A673 (cell line): Measurements from ENCODE around the gene PHIP. TPM values are rescaled to one million over a fixed set of nuclear protein-coding genes. Genes with fewer than 3 reads are reported as not detected.

ENCODE experiments used
- BruUV-seq: library from RNA; stranded (reverse); fragments of 400-500 nt; replicated peaks from 2 replicates; lab custom pipeline; 2021; lab: Mats Ljungman, UMichigan
- CTCF ChIA-PET: fragments of 300-600 bp; sonication (Branson Sonifier 250); formaldehyde crosslinking; loops from one replicate; lab custom pipeline; 2022; ENCODE audit warnings: antibody characterized with exemption; lab: Charles Lee
- POLR2A ChIA-PET: fragments of 300-600 bp; sonication (Branson Sonifier 250); formaldehyde crosslinking; loops from one replicate; lab custom pipeline; 2022; ENCODE audit warnings: antibody characterized with exemption; ENCODE audit not compliant: low non-redundant PET; lab: Charles Lee
- DNase-seq: peaks from one replicate; pipeline ENCODE4 v3.0.0-alpha.2; 2015; ENCODE audit warnings: low spot score
- H3K27ac ChIP-seq: fragments of 200-600 bp; sonication (generic); 2 replicates; pipeline ENCODE4 v1.5.1; 2016; ENCODE audit warnings: mixed run types, low read depth, mild to moderate bottlenecking, mixed read lengths, antibody characterized with exemption, low read length; ENCODE audit not compliant: poor library complexity, severe bottlenecking
- H3K27me3 ChIP-seq: fragments of 200-600 bp; sonication (generic); replicated peaks from 2 replicates; pipeline ENCODE4 v1.6.1; 2017; ENCODE audit warnings: mixed run types, low read depth, mild to moderate bottlenecking, mixed read lengths, antibody characterized with exemption, low read length; ENCODE audit not compliant: insufficient read depth, poor library complexity
- H3K36me3 ChIP-seq: fragments of 200-600 bp; sonication (generic); 2 replicates; pipeline ENCODE4 v1.6.1; 2016; ENCODE audit warnings: mixed run types, mild to moderate bottlenecking, mixed read lengths, antibody characterized with exemption, low read length; ENCODE audit not compliant: insufficient read depth, poor library complexity, severe bottlenecking
- H3K4me1 ChIP-seq: fragments of 200-600 bp; sonication (generic); 2 replicates; pipeline ENCODE4 v1.6.1; 2017; ENCODE audit warnings: mixed run types, mild to moderate bottlenecking, mixed read lengths, antibody characterized with exemption, low read length; ENCODE audit not compliant: insufficient read depth, poor library complexity, severe bottlenecking
- H3K4me3 ChIP-seq: fragments of 200-600 bp; sonication (generic); 2 replicates; pipeline ENCODE4 v1.5.1; 2016; ENCODE audit warnings: low read depth, mixed run types, mild to moderate bottlenecking, mixed read lengths, low read length; ENCODE audit not compliant: poor library complexity, severe bottlenecking
- H3K9me3 ChIP-seq: fragments of 200-600 bp; sonication (generic); 2 replicates; pipeline ENCODE4 v1.6.1; 2016; ENCODE audit warnings: mixed run types, low read depth, mild to moderate bottlenecking, mixed read lengths, antibody characterized with exemption, low read length; ENCODE audit not compliant: poor library complexity, severe bottlenecking
- EZH2 ChIP-seq: fragments of 200-600 bp; sonication (generic); IDR thresholded peaks from 2 replicates; pipeline ENCODE4 v1.6.1; 2017; ENCODE audit warnings: borderline replicate concordance, low read depth, mild to moderate bottlenecking, mixed read lengths, antibody characterized with exemption, low read length; ENCODE audit not compliant: poor library complexity, severe bottlenecking
- intact Hi-C: fragments of 100-400 bp; cut with micrococcal nuclease; formaldehyde crosslinking; loops from one replicate; pipeline ENCODE4 v1.10.0; 2022; ENCODE audit not compliant: unreplicated experiment
- total RNA-seq: library from RNA; stranded (reverse); gene quantifications from 2 replicates; pipeline ENCODE4 v1.2.3, GENCODE V29; 2021
- TF ChIP-seq, protein P1 (sequence below): fragments of 300-800, 200-600 bp; sonication (generic); conservative IDR thresholded peaks from 2 replicates; pipeline ENCODE4 v1.5.1; 2017; ENCODE audit warnings: low read depth, mild to moderate bottlenecking, antibody characterized with exemption, low read length, moderate library complexity, mixed read lengths

The PHIP gene
- total RNA-seq, 1 experiment from 2014 or later, result 42.5 TPM

DNA sequence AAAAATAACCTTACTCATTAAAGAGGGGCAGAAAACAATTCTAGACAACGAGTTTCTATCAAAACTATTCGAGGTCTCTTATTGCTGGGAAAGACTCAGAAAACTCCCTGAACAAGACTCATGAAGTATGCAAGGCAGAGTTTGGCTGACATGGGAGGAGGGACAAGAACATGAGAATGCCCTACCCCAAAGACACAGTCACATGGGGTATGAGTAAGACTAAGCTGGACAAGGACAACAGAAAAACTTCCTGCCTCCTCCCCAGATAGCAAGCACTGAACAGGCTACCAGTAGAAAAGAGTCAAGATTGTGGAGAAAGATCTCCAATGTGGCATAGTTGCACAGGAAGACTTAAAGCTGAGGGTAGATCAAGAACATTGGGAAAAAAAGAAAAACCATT lies 39.7 kb upstream of the PHIP start:
- Histone ChIP-seq H3K27me3 (no peaks in the 10 kb centered on the region), H3K27ac (no peak overlapping the region), H3K4me1 (no peaks in the 10 kb centered on the region), H3K4me3 (no peak overlapping the region), H3K9me3 (no peaks in the 10 kb centered on the region), H3K36me3 (no peaks in the 10 kb centered on the region)
- no TSS peak for BruUV-seq
- no peak for DNase-seq
- POLR2A ChIA-PET, result no interaction called here
- intact Hi-C loops, result no loop called here
- no peak for TF ChIP-seq EZH2
- TF ChIP-seq, protein P1, sequence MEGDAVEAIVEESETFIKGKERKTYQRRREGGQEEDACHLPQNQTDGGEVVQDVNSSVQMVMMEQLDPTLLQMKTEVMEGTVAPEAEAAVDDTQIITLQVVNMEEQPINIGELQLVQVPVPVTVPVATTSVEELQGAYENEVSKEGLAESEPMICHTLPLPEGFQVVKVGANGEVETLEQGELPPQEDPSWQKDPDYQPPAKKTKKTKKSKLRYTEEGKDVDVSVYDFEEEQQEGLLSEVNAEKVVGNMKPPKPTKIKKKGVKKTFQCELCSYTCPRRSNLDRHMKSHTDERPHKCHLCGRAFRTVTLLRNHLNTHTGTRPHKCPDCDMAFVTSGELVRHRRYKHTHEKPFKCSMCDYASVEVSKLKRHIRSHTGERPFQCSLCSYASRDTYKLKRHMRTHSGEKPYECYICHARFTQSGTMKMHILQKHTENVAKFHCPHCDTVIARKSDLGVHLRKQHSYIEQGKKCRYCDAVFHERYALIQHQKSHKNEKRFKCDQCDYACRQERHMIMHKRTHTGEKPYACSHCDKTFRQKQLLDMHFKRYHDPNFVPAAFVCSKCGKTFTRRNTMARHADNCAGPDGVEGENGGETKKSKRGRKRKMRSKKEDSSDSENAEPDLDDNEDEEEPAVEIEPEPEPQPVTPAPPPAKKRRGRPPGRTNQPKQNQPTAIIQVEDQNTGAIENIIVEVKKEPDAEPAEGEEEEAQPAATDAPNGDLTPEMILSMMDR, result no peak
- CTCF ChIA-PET, result no interaction called here

DNA sequence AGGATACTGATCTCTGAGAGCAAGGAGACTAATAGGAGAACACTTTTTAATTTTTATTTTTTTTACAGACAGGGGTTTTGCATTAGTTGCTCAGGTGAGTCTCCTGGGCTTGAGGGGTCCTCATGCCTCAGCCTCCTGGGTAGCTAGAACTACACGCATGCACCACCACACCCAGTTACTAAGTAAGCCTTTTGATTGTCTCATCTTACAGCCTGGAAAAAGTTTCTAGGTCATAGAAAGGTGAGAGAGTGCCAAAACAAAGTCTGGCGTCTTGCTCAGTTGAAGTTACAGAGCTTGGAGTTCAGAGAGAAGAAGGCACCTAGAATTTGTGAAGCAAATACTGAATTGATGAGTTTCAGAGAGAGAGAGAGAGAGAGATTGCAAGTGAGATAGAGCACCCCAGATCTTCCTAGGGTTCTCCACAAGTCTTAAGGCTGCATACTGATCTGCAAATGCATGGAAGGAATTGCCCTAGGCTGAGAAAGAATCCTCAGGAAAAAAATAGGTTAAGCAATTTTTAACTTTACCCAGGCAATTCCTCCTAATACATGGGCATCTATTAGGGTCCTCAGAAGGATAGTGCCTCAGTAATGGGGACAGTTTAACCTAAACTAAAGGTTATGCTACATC lies 37.6 kb upstream of the PHIP start:
- Histone ChIP-seq H3K4me1 (no peaks in the 10 kb centered on the region), H3K27ac (no peak overlapping the region), H3K27me3 (no peaks in the 10 kb centered on the region), H3K36me3 (no peaks in the 10 kb centered on the region), H3K9me3 (no peaks in the 10 kb centered on the region), H3K4me3 (no peak overlapping the region)
- TF ChIP-seq, protein P1, result no peak
- TF ChIP-seq EZH2, result no peak
- no TSS peak for BruUV-seq
- intact Hi-C loops, result no loop called here
- POLR2A ChIA-PET, result no interaction called here
- no peak for DNase-seq
- CTCF ChIA-PET, result no interaction called here

DNA sequence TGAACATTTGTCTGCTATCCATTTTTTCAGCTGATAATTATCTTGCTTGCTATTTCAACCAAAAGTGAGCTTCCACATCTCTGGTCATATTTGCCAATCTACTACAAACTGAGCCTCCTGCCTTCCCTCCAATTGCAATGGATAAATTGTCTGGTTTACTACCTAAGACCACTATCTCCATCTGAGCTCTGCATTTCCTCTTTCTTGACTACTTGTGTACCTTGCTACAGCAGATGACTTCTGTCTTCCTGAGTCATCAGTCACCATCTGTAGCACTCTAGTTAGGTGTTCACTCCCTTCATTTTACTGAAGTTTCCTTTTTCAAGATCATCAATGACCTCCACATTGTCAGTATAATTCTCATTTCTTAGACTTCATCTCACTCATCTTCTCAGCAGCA lies 33.5 kb upstream of the PHIP start:
- BruUV-seq, result no TSS peak
- TF ChIP-seq, protein P1, result no peak
- TF ChIP-seq EZH2, result no peak
- no peak for DNase-seq
- H3K36me3 ChIP-seq, result no peaks in the 10 kb centered on the region
- H3K27me3 ChIP-seq, result no peaks in the 10 kb centered on the region
- H3K27ac ChIP-seq, result no peak overlapping the region
- POLR2A ChIA-PET, result no interaction called here
- H3K4me1 ChIP-seq, result no peaks in the 10 kb centered on the region
- intact Hi-C loops, result no loop called here
- no peak overlapping the region for H3K4me3 ChIP-seq
- CTCF ChIA-PET, result no interaction called here
- H3K9me3 ChIP-seq, result no peaks in the 10 kb centered on the region
